Cardiac muscle cell (in vitro differentiated cells and primary cell): ENCODE measurements around the gene GAL3ST2. TPM values are rescaled to one million over a fixed set of nuclear protein-coding genes. Genes with fewer than 3 reads are reported as not detected.

Source experiments
- DNase-seq, 2 donors: peaks; one replicate each; pipeline versions ENCODE4 v3.0.0 to v3.0.0-alpha.2; 2010 to 2017; ENCODE audit warnings: low read depth in 1 of 2, low spot score in 1 of 2
- H3K27ac ChIP-seq: fragments of 200-600 bp; sonication (generic); 2 replicates; pipeline ENCODE4 v1.5.1; 2016
- H3K27me3 ChIP-seq: fragments of 200-600 bp; sonication (generic); 2 replicates; pipeline ENCODE4 v1.6.0; 2016; ENCODE audit warnings: control low read depth
- H3K36me3 ChIP-seq: fragments of 200-600 bp; sonication (generic); 2 replicates; pipeline ENCODE4 v1.5.1; 2016; ENCODE audit warnings: control low read depth
- H3K4me1 ChIP-seq: fragments of 200-600 bp; sonication (generic); 2 replicates; pipeline ENCODE4 v1.8.1; 2017; ENCODE audit warnings: low read depth, mild to moderate bottlenecking, mixed run types
- H3K4me3 ChIP-seq: fragments of 200-600 bp; sonication (generic); 2 replicates; pipeline ENCODE4 v1.5.1; 2016; ENCODE audit warnings: mild to moderate bottlenecking
- H3K9me3 ChIP-seq: fragments of 200-600 bp; sonication (generic); 2 replicates; pipeline ENCODE4 v1.5.1; 2017; ENCODE audit warnings: low read depth, mild to moderate bottlenecking, control low read depth
- CTCF ChIP-seq: IDR thresholded peaks from 2 replicates; pipeline ENCODE4 v1.5.1; 2012; ENCODE audit warnings: low read depth, mild to moderate bottlenecking, low read length
- polyA plus RNA-seq: library from polyadenylated mRNA; unstranded; fragments of >200 nt; fragmentation: Nextera tagmentation; extraction: Ambion mirVana; gene quantifications from 2 replicates; pipeline ENCODE4 v1.2.1, GENCODE V29; 2016
- total RNA-seq: library from RNA; depleted of rRNA; stranded (reverse); fragments of >200 nt; gene quantifications from 2 replicates; pipeline ENCODE4 v1.2.3, GENCODE V29; 2016

The GAL3ST2 gene
- total and polyA plus RNA-seq, 2 experiments from 2014 or later: 1.2 TPM; not detected in 1

GRCh38 chr2:241743620-241744019, 33.0 kb upstream of the GAL3ST2 start:
- no peak overlapping the region for H3K27ac ChIP-seq
- no peaks in the 10 kb centered on the region for H3K27me3 ChIP-seq
- H3K9me3 ChIP-seq: no peaks in the 10 kb centered on the region
- no peak for TF ChIP-seq CTCF
- H3K4me1 ChIP-seq: no peaks in the 10 kb centered on the region
- no peak for DNase-seq
- H3K36me3 ChIP-seq: peaks cover 2% of the 10 kb centered on the region
- H3K4me3 ChIP-seq: no peak overlapping the region

GRCh38 chr2:241744028-241744754, 32.4 kb upstream of the GAL3ST2 start:
- Histone ChIP-seq H3K4me1 (no peaks in the 10 kb centered on the region), H3K9me3 (no peaks in the 10 kb centered on the region), H3K36me3 (peaks cover 2% of the 10 kb centered on the region), H3K4me3 (no peak overlapping the region), H3K27me3 (no peaks in the 10 kb centered on the region), H3K27ac (no peak overlapping the region)
- DNase-seq: no peak
- TF ChIP-seq CTCF: no peak

GRCh38 chr2:241745276-241745675, 31.3 kb upstream of the GAL3ST2 start:
- Histone ChIP-seq H3K27ac (no peak overlapping the region), H3K9me3 (no peaks in the 10 kb centered on the region), H3K4me3 (no peak overlapping the region), H3K36me3 (peaks cover 2% of the 10 kb centered on the region), H3K4me1 (no peaks in the 10 kb centered on the region), H3K27me3 (no peaks in the 10 kb centered on the region)
- no peak for DNase-seq
- no peak for TF ChIP-seq CTCF

- H3K27me3 ChIP-seq: no peaks in the 10 kb centered on the region
- peaks cover 2% of the 10 kb centered on the region for H3K36me3 ChIP-seq
- H3K9me3 ChIP-seq: no peaks in the 10 kb centered on the region
- H3K27ac ChIP-seq: no peak overlapping the region
- H3K4me3 ChIP-seq: no peak overlapping the region
- H3K4me1 ChIP-seq: no peaks in the 10 kb centered on the region
- TF ChIP-seq CTCF: no peak
- DNase-seq: no peak
These were observed 30.5 kb upstream of the GAL3ST2 start for GRCh38 chr2:241746084-241746483.

- Histone ChIP-seq H3K27ac (no peak overlapping the region), H3K36me3 (peaks cover 2% of the 10 kb centered on the region), H3K9me3 (no peaks in the 10 kb centered on the region), H3K27me3 (no peaks in the 10 kb centered on the region), H3K4me1 (no peaks in the 10 kb centered on the region), H3K4me3 (no peak overlapping the region)
- TF ChIP-seq CTCF: no peak
- DNase-seq: no peak
These were observed 28.0 kb upstream of the GAL3ST2 start for GRCh38 chr2:241748468-241749256.
